Measurements from ENCODE around the gene KIAA0513. TPM values are rescaled to one million over a fixed set of nuclear protein-coding genes. Genes with fewer than 3 reads are reported as not detected.

KIAA0513 gene
- total RNA-seq, 1 donor from 2014 or later = 131 TPM

GRCh38 chr16:85055493-85056210 is 28.1 kb downstream of the KIAA0513 start:
- no peaks in the 10 kb centered on the region for H3K36me3 ChIP-seq
- no peak for TF ChIP-seq CTCF (IDR thresholded peaks at IDR 0.05)
- intact Hi-C loops (cut with DNase I) = no loop called here
- peaks cover 0 to 7% of the 10 kb centered on the region in 2 donors for H3K4me1 ChIP-seq
- peak overlapping the region; percentile 22 to 37 for H3K4me3 ChIP-seq
- H3K27me3 ChIP-seq = no peaks in the 10 kb centered on the region
- peak; percentile 49 to 82 for DNase-seq (ENCODE audit: low spot score in 2 of 2)
- H3K9me3 ChIP-seq = no peaks in the 10 kb centered on the region
- H3K27ac ChIP-seq = peak overlapping the region; percentile 23 to 40

- H3K27me3 ChIP-seq = no peaks in the 10 kb centered on the region
- H3K4me1 ChIP-seq = peaks cover 0 to 5% of the 10 kb centered on the region in 2 donors
- no peaks in the 10 kb centered on the region for H3K36me3 ChIP-seq
- intact Hi-C loops (cut with DNase I) = no loop called here
- no peaks in the 10 kb centered on the region for H3K9me3 ChIP-seq
- peak in 1 of 3 experiments; percentile 18 for TF ChIP-seq CTCF (IDR thresholded peaks at IDR 0.05)
- no peak for DNase-seq (ENCODE audit: low spot score in 2 of 2)
- peak overlapping the region in 1 of 2 donors; percentile 37 for H3K4me3 ChIP-seq
- peak overlapping the region; percentile 23 to 40 for H3K27ac ChIP-seq
Observed at GRCh38 chr16:85056211-85056748, 28.7 kb downstream of the KIAA0513 start.

GRCh38 chr16:85057212-85057889 is 29.8 kb downstream of the KIAA0513 start:
- Histone ChIP-seq H3K4me3 (no peak overlapping the region), H3K9me3 (no peaks in the 10 kb centered on the region), H3K27ac (no peak overlapping the region), H3K4me1 (peaks cover 0 to 5% of the 10 kb centered on the region in 2 donors), H3K36me3 (no peaks in the 10 kb centered on the region), H3K27me3 (no peaks in the 10 kb centered on the region)
- no peak for TF ChIP-seq CTCF (IDR thresholded peaks at IDR 0.05)
- intact Hi-C loops (cut with DNase I) = no loop called here
- no peak for DNase-seq (ENCODE audit: low spot score in 2 of 2)

GRCh38 chr16:85057948-85058347 is 30.4 kb downstream of the KIAA0513 start:
- Histone ChIP-seq H3K27me3 (no peaks in the 10 kb centered on the region), H3K36me3 (no peaks in the 10 kb centered on the region), H3K9me3 (no peaks in the 10 kb centered on the region), H3K27ac (no peak overlapping the region), H3K4me3 (no peak overlapping the region), H3K4me1 (peaks cover 0 to 5% of the 10 kb centered on the region in 2 donors)
- intact Hi-C loops (cut with DNase I) = no loop called here
- no peak for DNase-seq (ENCODE audit: low spot score in 2 of 2)
- TF ChIP-seq CTCF (IDR thresholded peaks at IDR 0.05) = no peak

- Histone ChIP-seq H3K27me3 (no peaks in the 10 kb centered on the region), H3K27ac (no peak overlapping the region), H3K36me3 (no peaks in the 10 kb centered on the region), H3K4me1 (peaks cover 0 to 5% of the 10 kb centered on the region in 2 donors), H3K9me3 (no peaks in the 10 kb centered on the region), H3K4me3 (no peak overlapping the region)
- no peak for TF ChIP-seq CTCF (IDR thresholded peaks at IDR 0.05)
- intact Hi-C loops (cut with DNase I) = no loop called here
- no peak for DNase-seq (ENCODE audit: low spot score in 2 of 2)
Observed at GRCh38 chr16:85058909-85059308, 31.3 kb downstream of the KIAA0513 start.

Measured in ascending aorta (tissue), 2 donors.